HEK293T (cell line): Measurements from ENCODE around the gene ITPK1.

Experiments
- CTBP1 ChIP-seq: fragments of 450-650 bp; IDR thresholded peaks from 2 replicates; pipeline ENCODE4 v1.6.1; 2016; ENCODE audit warnings: borderline replicate concordance
- FOXK2 ChIP-seq: fragments of 450-650 bp; IDR thresholded peaks from 2 replicates; pipeline ENCODE4 v1.6.1; 2016; ENCODE audit warnings: mild to moderate bottlenecking
- FOXM1 ChIP-seq: fragments of 450-650 bp; IDR thresholded peaks from 2 replicates; pipeline ENCODE4 v1.6.1; 2017; ENCODE audit warnings: mild to moderate bottlenecking, borderline replicate concordance
- L3MBTL2 ChIP-seq: fragments of 450-650 bp; conservative IDR thresholded peaks from 2 replicates; pipeline ENCODE4 v1.6.1; 2016; ENCODE audit warnings: mild to moderate bottlenecking
- SUZ12 ChIP-seq: fragments of 450-650 bp; IDR thresholded peaks from 2 replicates; pipeline ENCODE4 v1.6.1; 2016; ENCODE audit warnings: mild to moderate bottlenecking
- TARDBP ChIP-seq: fragments of 450-650 bp; IDR thresholded peaks from 2 replicates; pipeline ENCODE4 v1.6.1; 2016

DNA sequence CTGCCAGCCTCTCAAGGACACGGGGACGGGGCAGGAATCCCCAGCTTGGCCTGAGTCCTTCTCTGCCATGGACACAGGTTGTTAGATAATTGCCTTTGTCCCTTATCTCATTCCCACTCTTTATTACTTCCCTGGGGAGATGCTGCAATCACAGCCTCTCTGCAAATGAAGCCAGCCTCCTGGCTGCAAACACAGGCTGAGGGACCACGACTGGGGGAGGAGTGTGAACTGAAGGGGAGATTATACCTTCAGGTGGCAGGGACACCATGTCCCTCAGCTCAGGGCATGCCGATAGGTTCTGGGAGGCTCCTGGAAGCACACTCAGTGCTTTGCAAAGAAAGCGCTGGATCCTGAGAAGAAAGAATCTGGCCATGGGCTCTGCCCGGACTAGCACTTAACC, 208.9 kb downstream of the ITPK1 start:
- no peak for TF ChIP-seq TARDBP
- TF ChIP-seq CTBP1: no peak
- TF ChIP-seq L3MBTL2: no peak
- no peak for TF ChIP-seq FOXK2
- no peak for TF ChIP-seq FOXM1
- TF ChIP-seq SUZ12: no peak
